Sigmoid colon (tissue), 7 donors: ENCODE measurements around the gene PEX14. TPM values are rescaled to one million over a fixed set of nuclear protein-coding genes. Genes with fewer than 3 reads are reported as not detected.

Experiments
- DNase-seq: peaks from one replicate; pipeline ENCODE4 v3.0.0-alpha.2; 2019
- H3K27ac ChIP-seq, 4 donors: fragments of 200-600 bp; sonication (generic); one replicate each; pipeline ENCODE4 v1.5.1; 2016 to 2019; ENCODE audit warnings: mild to moderate bottlenecking in 1 of 4
- H3K27me3 ChIP-seq, 3 donors: fragments of 200-600 bp; sonication (generic); one replicate each; pipeline ENCODE4 v1.5.1; 2019; ENCODE audit warnings: mild to moderate bottlenecking in 1 of 3
- H3K36me3 ChIP-seq, 4 donors: fragments of 200-600 bp; sonication (generic); one replicate each; pipeline ENCODE4 v1.5.1; 2016 to 2019
- H3K4me1 ChIP-seq, 4 donors: fragments of 200-600 bp; sonication (generic); one replicate each; pipeline ENCODE4 v1.5.1; 2017 to 2019
- H3K4me3 ChIP-seq, 4 donors: fragments of 200-600 bp; sonication (generic); one replicate each; pipeline ENCODE4 v1.5.1; 2017 to 2019; ENCODE audit warnings: mild to moderate bottlenecking in 2 of 4, moderate library complexity in 1 of 4
- H3K9me3 ChIP-seq, 4 donors: fragments of 200-600 bp in 3 of 4; sonication (generic) in 3 of 4; one replicate each; pipeline versions ENCODE4 v1.5.1 to v1.6.1; 2013 to 2019
- CTCF ChIP-seq, 4 experiments: fragments of 450-650 bp in 3 of 4; fragments of 200-600 bp in 1 of 4; IDR thresholded peaks; one replicate each; pipeline ENCODE4 v1.5.1; 2016 to 2019; ENCODE audit warnings: antibody characterized with exemption in 4 of 4, mild to moderate bottlenecking in 3 of 4, moderate library complexity in 2 of 4
- EP300 ChIP-seq, 4 donors: sonication (generic); formaldehyde crosslinking; IDR thresholded peaks; one replicate each; pipeline ENCODE4 v1.6.1; 2017; ENCODE audit warnings: antibody characterized with exemption in 4 of 4
- POLR2A ChIP-seq, 2 donors: fragments of 450-650 bp; IDR thresholded peaks; one replicate each; pipeline ENCODE4 v1.6.1; 2016; ENCODE audit warnings: antibody characterized with exemption in 2 of 2, mild to moderate bottlenecking in 2 of 2, moderate library complexity in 2 of 2
- POLR2AphosphoS5 ChIP-seq, 4 donors: sonication (generic); formaldehyde crosslinking; IDR thresholded peaks; one replicate each; pipeline ENCODE4 v1.6.1; 2017; ENCODE audit warnings: antibody characterized with exemption in 4 of 4
- WGBS, 2 donors: extraction: QIAGEN DNeasy Blood & Tissue Kit; methylation state at CpG; one replicate each; pipeline ENCODE4 v1.1.7; 2013; 5-methylcytosine and 5-hydroxymethylcytosine counted together
- intact Hi-C: fragments of 100-400 bp; cut with DNase I; formaldehyde crosslinking; loops from one replicate; pipeline ENCODE4 v1.15.1; 2023
- polyA plus RNA-seq, 3 donors: library from polyadenylated mRNA; stranded (reverse); fragments of 200-250 nt; gene quantifications; one replicate each; pipeline ENCODE4 v1.2.3, GENCODE V29; 2013
- total RNA-seq, 4 donors: library from RNA; depleted of rRNA; stranded (reverse); fragments of >200 nt; gene quantifications; one replicate each; pipeline ENCODE4 v1.1.0, GENCODE V29; 2016
- donor health status: healthy with polysubstance abuse.
- donor health status: Bipolar disorder and iron deficiency.
- donor health status: healthy.

Gene PEX14
- total and polyA plus RNA-seq, 7 donors = 8.3 to 23.3 (median 14.4) TPM

DNA sequence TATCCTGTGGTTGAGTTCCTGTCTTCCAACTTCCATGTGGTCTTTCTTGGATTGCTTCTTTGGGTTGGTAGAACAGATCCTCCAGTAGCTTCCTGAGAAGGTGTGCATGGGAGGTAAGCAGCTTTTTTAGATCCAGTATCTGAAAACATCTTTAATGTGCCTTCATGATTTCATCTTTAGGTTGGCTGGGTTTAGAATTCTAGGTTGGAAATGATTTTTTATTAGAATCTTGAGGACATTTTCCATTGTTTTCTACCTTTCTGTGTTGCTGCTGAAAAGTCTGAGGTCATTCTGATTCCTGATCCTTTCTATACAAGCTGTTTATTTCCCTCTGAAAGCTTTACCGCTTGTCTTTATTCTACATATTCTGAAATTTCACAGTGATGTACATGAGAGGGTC lies 94.8 kb downstream of the PEX14 start:
- Histone ChIP-seq H3K27me3 (no peaks in the 10 kb centered on the region), H3K27ac (no peak overlapping the region), H3K9me3 (peaks cover 0 to 2% (median 0%) of the 10 kb centered on the region in 4 donors), H3K4me1 (no peaks in the 10 kb centered on the region), H3K4me3 (no peak overlapping the region), H3K36me3 (no peaks in the 10 kb centered on the region)
- WGBS, 2 donors = 98 to 100% methylated on average over 1 of the region's 1 CpG
- TF ChIP-seq POLR2A (IDR thresholded peaks at IDR 0.05) (no peak), POLR2AphosphoS5 (IDR thresholded peaks at IDR 0.05) (no peak), CTCF (IDR thresholded peaks at IDR 0.05) (no peak), EP300 (IDR thresholded peaks at IDR 0.05) (no peak)
- intact Hi-C loops = no loop called here
- DNase-seq = no peak

- no peak overlapping the region for H3K4me3 ChIP-seq
- WGBS, 2 donors = 68 to 70% methylated on average over 1 of the region's 1 CpG
- H3K27me3 ChIP-seq = no peaks in the 10 kb centered on the region
- H3K9me3 ChIP-seq = no peaks in the 10 kb centered on the region
- H3K27ac ChIP-seq = no peak overlapping the region
- TF ChIP-seq CTCF (IDR thresholded peaks at IDR 0.05) (no peak), EP300 (IDR thresholded peaks at IDR 0.05) (no peak), POLR2A (IDR thresholded peaks at IDR 0.05) (no peak), POLR2AphosphoS5 (IDR thresholded peaks at IDR 0.05) (no peak)
- intact Hi-C loops = no loop called here
- no peak for DNase-seq
- no peaks in the 10 kb centered on the region for H3K4me1 ChIP-seq
- H3K36me3 ChIP-seq = no peaks in the 10 kb centered on the region
These were observed 100.9 kb downstream of the PEX14 start for GRCh38 chr1:10575616-10576015.

DNA sequence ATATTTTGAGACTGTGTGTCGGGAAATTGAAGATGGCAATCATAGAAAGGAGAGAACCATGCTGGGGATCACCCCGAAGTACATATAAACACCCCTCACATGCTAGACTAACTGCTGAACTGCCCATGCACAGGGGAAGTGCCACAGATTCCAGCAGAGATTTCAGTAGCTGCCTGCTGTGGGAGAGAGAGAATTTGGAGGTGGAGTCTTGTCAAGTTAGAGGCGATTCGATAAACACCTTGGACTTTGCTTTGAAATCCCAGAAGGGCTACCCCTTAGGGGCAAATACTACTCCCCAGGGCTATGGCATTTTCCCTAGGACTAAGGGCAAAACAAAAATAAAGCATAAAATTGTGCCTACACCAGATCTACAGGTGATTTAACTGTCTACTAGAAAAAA lies 103.3 kb downstream of the PEX14 start:
- Histone ChIP-seq H3K27me3 (no peaks in the 10 kb centered on the region), H3K36me3 (no peaks in the 10 kb centered on the region), H3K4me3 (no peak overlapping the region), H3K27ac (no peak overlapping the region), H3K9me3 (no peaks in the 10 kb centered on the region), H3K4me1 (no peaks in the 10 kb centered on the region)
- intact Hi-C loops = no loop called here
- DNase-seq = no peak
- WGBS, 2 donors = 57 to 88% methylated on average over 4 of the region's 4 CpGs
- TF ChIP-seq POLR2AphosphoS5 (IDR thresholded peaks at IDR 0.05) (no peak), CTCF (IDR thresholded peaks at IDR 0.05) (no peak), POLR2A (IDR thresholded peaks at IDR 0.05) (no peak), EP300 (IDR thresholded peaks at IDR 0.05) (no peak)

- WGBS, 2 donors = 49 to 71% methylated on average over 3 of the region's 3 CpGs
- no peak overlapping the region for H3K4me3 ChIP-seq
These were observed 108.9 kb downstream of the PEX14 start for GRCh38 chr1:10583641-10584040.

More at GRCh38 chr1:10583641-10584040, 108.9 kb downstream of the PEX14 start:
- TF ChIP-seq CTCF (IDR thresholded peaks at IDR 0.05) = no peak
- no peak for TF ChIP-seq POLR2AphosphoS5 (IDR thresholded peaks at IDR 0.05)
- no peak for TF ChIP-seq EP300 (IDR thresholded peaks at IDR 0.05)
- TF ChIP-seq POLR2A (IDR thresholded peaks at IDR 0.05) = no peak
- Histone ChIP-seq H3K4me1 (no peaks in the 10 kb centered on the region), H3K27ac (no peak overlapping the region), H3K9me3 (no peaks in the 10 kb centered on the region), H3K36me3 (no peaks in the 10 kb centered on the region), H3K27me3 (no peaks in the 10 kb centered on the region)
- no peak for DNase-seq
- intact Hi-C loops = no loop called here
